Testis (tissue), 2 donors: Measurements from ENCODE around the gene TNS3.

Experiments
- CTCF ChIP-seq, 3 experiments: fragments of 450-650 bp in 2 of 3; fragments of 200-600 bp in 1 of 3; sonication (generic) in 1 of 3; IDR thresholded peaks; one replicate each; pipeline ENCODE4 v1.5.1; 2016 to 2019; ENCODE audit warnings: antibody characterized with exemption in 3 of 3, mild to moderate bottlenecking in 2 of 3, moderate library complexity in 1 of 3
- POLR2A ChIP-seq: fragments of 450-650 bp; IDR thresholded peaks from one replicate; pipeline ENCODE4 v1.6.1; 2017; ENCODE audit warnings: antibody characterized with exemption, mild to moderate bottlenecking, moderate library complexity

GRCh38 chr7:47591089-47591654, 9.3 kb upstream of the TNS3 start:
- TF ChIP-seq CTCF (IDR thresholded peaks at IDR 0.05) (no peak), POLR2A (no peak)
